HTR-8/SVneo (cell line): Measurements from ENCODE around the gene CATSPERB.
"Not testable (repeated sequence)": the region's sequence is repeated elsewhere in the genome, so short reads cannot be mapped to it uniquely, and the experiment has no call there.

ENCODE experiments used
- DNase-seq: peaks from one replicate; pipeline ENCODE4 v3.0.0; 2011; ENCODE audit warnings: low spot score, mixed read lengths; ENCODE audit not compliant: insufficient read length
- FAIRE-seq: peaks from 2 replicates; lab custom pipeline; 2011; peaks lifted over from hg19 to GRCh38; lab: Jason Lieb, UNC

CATSPERB gene

GRCh38 chr14:91599994-91600393, 131.9 kb downstream of the CATSPERB start:
- no peak for FAIRE-seq
- no peak for DNase-seq

- no peak for FAIRE-seq
- no peak for DNase-seq
These were observed 136.2 kb downstream of the CATSPERB start for GRCh38 chr14:91595736-91596135.

GRCh38 chr14:91593957-91594356, 137.9 kb downstream of the CATSPERB start:
- not testable (repeated sequence) for FAIRE-seq, DNase-seq

- FAIRE-seq (no peak), DNase-seq (no peak)
These were observed 145.5 kb downstream of the CATSPERB start for GRCh38 chr14:91586410-91586809.

- DNase-seq (no peak), FAIRE-seq (no peak)
These were observed 146.0 kb downstream of the CATSPERB start for GRCh38 chr14:91585856-91586255.

- DNase-seq (no peak), FAIRE-seq (no peak)
These were observed 149.1 kb downstream of the CATSPERB start for GRCh38 chr14:91582761-91583160.

GRCh38 chr14:91580876-91581577, 150.9 kb downstream of the CATSPERB start:
- no peak for DNase-seq
- no peak for FAIRE-seq

GRCh38 chr14:91577632-91578233, 154.2 kb downstream of the CATSPERB start:
- FAIRE-seq (no peak), DNase-seq (no peak)

- no peak for FAIRE-seq
- DNase-seq, result no peak
These were observed 156.2 kb downstream of the CATSPERB start for GRCh38 chr14:91575469-91576208.

GRCh38 chr14:91573894-91574837, 157.7 kb downstream of the CATSPERB start:
- FAIRE-seq, result no peak
- DNase-seq, result peak; percentile 34

GRCh38 chr14:91573528-91573893, 158.4 kb downstream of the CATSPERB start:
- DNase-seq (no peak), FAIRE-seq (no peak)

GRCh38 chr14:91570021-91570420, 161.9 kb downstream of the CATSPERB start:
- DNase-seq, result no peak
- no peak for FAIRE-seq

- FAIRE-seq, result no peak
These were observed 162.6 kb downstream of the CATSPERB start for GRCh38 chr14:91569301-91569700.

GRCh38 chr14:91568626-91569025, 163.3 kb downstream of the CATSPERB start:
- FAIRE-seq (no peak), DNase-seq (no peak)

More at GRCh38 chr14:91569301-91569700, 162.6 kb downstream of the CATSPERB start:
- DNase-seq, result no peak

GRCh38 chr14:91567827-91568226, 164.1 kb downstream of the CATSPERB start:
- FAIRE-seq, DNase-seq: not testable (repeated sequence)

- FAIRE-seq, result no peak
- no peak for DNase-seq
These were observed 176.4 kb downstream of the CATSPERB start for GRCh38 chr14:91555531-91555930.

- DNase-seq, result no peak
- no peak for FAIRE-seq
These were observed 177.2 kb downstream of the CATSPERB start for GRCh38 chr14:91554535-91555332.

GRCh38 chr14:91548108-91548507, 183.8 kb downstream of the CATSPERB start:
- DNase-seq, result no peak
- FAIRE-seq, result no peak

GRCh38 chr14:91545946-91546716, 185.8 kb downstream of the CATSPERB start:
- DNase-seq (no peak), FAIRE-seq (no peak)
